ENCODE results near the gene CHST4. TPM values are rescaled to one million over a fixed set of nuclear protein-coding genes. Genes with fewer than 3 reads are reported as not detected.

The CHST4 gene
- total and polyA plus RNA-seq, 9 of the 15 experiments (the other 6 are each of a cell fraction or from before 2014, with no cell fraction given) = 0.07 TPM; not detected in 8

DNA sequence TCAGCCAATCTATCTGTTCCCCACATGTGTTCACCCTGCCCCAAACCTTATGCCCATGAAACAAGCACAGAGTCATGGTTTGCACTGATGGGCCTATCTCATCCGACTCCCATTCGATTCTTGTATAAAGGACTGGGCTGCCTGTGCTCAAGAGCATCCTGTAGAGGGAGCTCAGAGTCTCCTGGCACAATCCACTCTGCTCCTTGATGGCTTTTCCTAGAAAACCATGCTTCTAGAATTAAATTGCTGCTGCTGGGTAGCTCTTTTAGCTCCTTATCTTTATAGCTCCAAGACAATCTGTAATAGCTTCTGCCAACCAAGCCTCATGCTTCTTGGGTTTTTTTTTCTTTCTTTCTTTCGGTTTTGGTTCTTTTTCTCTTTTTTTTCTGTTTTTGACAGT is 46.8 kb upstream of the CHST4 start (continued):
- no peak for TF ChIP-seq ZNF778 (CRISPR knock-in tag; IDR thresholded peaks at IDR 0.05)
- no peak for TF ChIP-seq MBD1 (CRISPR knock-in tag; IDR thresholded peaks at IDR 0.05)
- no peak for TF ChIP-seq ZNF253 (CRISPR knock-in tag; conservative IDR thresholded peaks at IDR 0.05)
- TF ChIP-seq ZNF184 (CRISPR knock-in tag; IDR thresholded peaks at IDR 0.05) = no peak
- no peak for TF ChIP-seq JUNB (CRISPR knock-in tag; conservative IDR thresholded peaks at IDR 0.05)
- 0 out of 2 replicates have a peak, but pooled peaks have one; percentile 30 for TF ChIP-seq SMARCA4 (IDR thresholded peaks at IDR 0.05)
- TF ChIP-seq ATF7 (IDR thresholded peaks at IDR 0.05) = 0 out of 2 replicates have a peak, but pooled peaks have one; percentile 19
- TF ChIP-seq HMG20A (CRISPR knock-in tag; conservative IDR thresholded peaks at IDR 0.05) = no peak
- no peak for TF ChIP-seq MTA2 (IDR thresholded peaks at IDR 0.05; ENCODE audit: low read depth)
- no peak for TF ChIP-seq MAFF (IDR thresholded peaks at IDR 0.05; ENCODE audit: low read length)
- TF ChIP-seq TCF3 (CRISPR knock-in tag; IDR thresholded peaks at IDR 0.05) = no peak; the same call in 1 of the 2 replicates
- TF ChIP-seq EGR1 (conservative IDR thresholded peaks at IDR 0.05) = no peak
- no peak for TF ChIP-seq RFX5 (IDR thresholded peaks at IDR 0.05; ENCODE audit: low read depth, low read length)
- TF ChIP-seq TRIM25 (IDR thresholded peaks at IDR 0.05; ENCODE audit: borderline replicate concordance) = no peak
- TF ChIP-seq ARID2 (IDR thresholded peaks at IDR 0.05) = no peak
- TF ChIP-seq SRSF1 (IDR thresholded peaks at IDR 0.05; ENCODE audit: low read depth, low read length) = no peak
- TF ChIP-seq FOXA3 (CRISPR knock-in tag; conservative IDR thresholded peaks at IDR 0.05 in 1 of 2, IDR thresholded peaks at IDR 0.05 in 1 of 2) = no peak
- TF ChIP-seq GATAD2B (IDR thresholded peaks at IDR 0.05; ENCODE audit: borderline replicate concordance) = no peak
- no peak for TF ChIP-seq ZSCAN29 (IDR thresholded peaks at IDR 0.05)
- TF ChIP-seq YY1 (IDR thresholded peaks at IDR 0.05; ENCODE audit: borderline replicate concordance in 1 of 3, control insufficient read depth in 1 of 3, extremely low read depth in 1 of 3, insufficient read depth in 3 of 3, insufficient read length in 1 of 3, insufficient replicate concordance in 2 of 3, low read depth in 1 of 3, low read length in 2 of 3) = no peak
- TF ChIP-seq CHAMP1 (IDR thresholded peaks at IDR 0.05) = no peak
- TF ChIP-seq, protein P1, sequence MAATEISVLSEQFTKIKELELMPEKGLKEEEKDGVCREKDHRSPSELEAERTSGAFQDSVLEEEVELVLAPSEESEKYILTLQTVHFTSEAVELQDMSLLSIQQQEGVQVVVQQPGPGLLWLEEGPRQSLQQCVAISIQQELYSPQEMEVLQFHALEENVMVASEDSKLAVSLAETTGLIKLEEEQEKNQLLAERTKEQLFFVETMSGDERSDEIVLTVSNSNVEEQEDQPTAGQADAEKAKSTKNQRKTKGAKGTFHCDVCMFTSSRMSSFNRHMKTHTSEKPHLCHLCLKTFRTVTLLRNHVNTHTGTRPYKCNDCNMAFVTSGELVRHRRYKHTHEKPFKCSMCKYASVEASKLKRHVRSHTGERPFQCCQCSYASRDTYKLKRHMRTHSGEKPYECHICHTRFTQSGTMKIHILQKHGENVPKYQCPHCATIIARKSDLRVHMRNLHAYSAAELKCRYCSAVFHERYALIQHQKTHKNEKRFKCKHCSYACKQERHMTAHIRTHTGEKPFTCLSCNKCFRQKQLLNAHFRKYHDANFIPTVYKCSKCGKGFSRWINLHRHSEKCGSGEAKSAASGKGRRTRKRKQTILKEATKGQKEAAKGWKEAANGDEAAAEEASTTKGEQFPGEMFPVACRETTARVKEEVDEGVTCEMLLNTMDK (IDR thresholded peaks at IDR 0.05; ENCODE audit: borderline replicate concordance, insufficient read depth, low read depth, low read length, poor library complexity, severe bottlenecking) = no peak
- no peak for TF ChIP-seq RBFOX2 (IDR thresholded peaks at IDR 0.05; ENCODE audit: low read depth, low read length)

Measured in K562 (cell line).